GM11168 (cell line): ENCODE data around the gene ACYP2.

Experiments
- in situ Hi-C: fragments of 300-500 bp; cut with MboI; formaldehyde crosslinking; loops from one replicate; pipeline ENCODE4 v1.12.0; 2022; ENCODE audit warnings: low sequenced_read_pairs; ENCODE audit not compliant: unreplicated experiment

Gene ACYP2

GRCh38 chr2:54348646-54349045 is 233.2 kb downstream of the ACYP2 start:
- in situ Hi-C loops, result no loop called here

GRCh38 chr2:54350426-54350825 is 235.0 kb downstream of the ACYP2 start:
- in situ Hi-C loops, result no loop called here

- in situ Hi-C loops, result no loop called here
Observed at GRCh38 chr2:54353216-54353615, 237.8 kb downstream of the ACYP2 start.
